BLaER1 (cell line): ENCODE data around the gene SREBF2.

Experiments used
- H3K27ac ChIP-seq: shearing (Covaris generic); formaldehyde crosslinking; 2 replicates; pipeline ENCODE4 v1.8.1; 2022
- H3K27me3 ChIP-seq: shearing (Covaris generic); formaldehyde crosslinking; 2 replicates; pipeline ENCODE4 v1.8.1; 2022
- H3K36me3 ChIP-seq: shearing (Covaris generic); formaldehyde crosslinking; 2 replicates; pipeline ENCODE4 v1.8.1; 2022
- H3K4me1 ChIP-seq: shearing (Covaris generic); formaldehyde crosslinking; 2 replicates; pipeline ENCODE4 v1.8.1; 2022
- H3K4me2 ChIP-seq: shearing (Covaris generic); formaldehyde crosslinking; 2 replicates; pipeline ENCODE4 v1.8.1; 2022
- H3K4me3 ChIP-seq: shearing (Covaris generic); formaldehyde crosslinking; 2 replicates; pipeline ENCODE4 v1.8.1; 2022
- H3K9ac ChIP-seq: shearing (Covaris generic); formaldehyde crosslinking; 2 replicates; pipeline ENCODE4 v1.8.1; 2022
- H3K9me3 ChIP-seq: shearing (Covaris generic); formaldehyde crosslinking; 2 replicates; pipeline ENCODE4 v1.8.1; 2022
- H4K20me1 ChIP-seq: shearing (Covaris generic); formaldehyde crosslinking; 2 replicates; pipeline ENCODE4 v1.8.1; 2022
- Cebpa-rat ChIP-seq: shearing (Covaris generic); IDR thresholded peaks from 2 replicates; pipeline ENCODE4 v1.8.1; 2022

The SREBF2 gene

DNA sequence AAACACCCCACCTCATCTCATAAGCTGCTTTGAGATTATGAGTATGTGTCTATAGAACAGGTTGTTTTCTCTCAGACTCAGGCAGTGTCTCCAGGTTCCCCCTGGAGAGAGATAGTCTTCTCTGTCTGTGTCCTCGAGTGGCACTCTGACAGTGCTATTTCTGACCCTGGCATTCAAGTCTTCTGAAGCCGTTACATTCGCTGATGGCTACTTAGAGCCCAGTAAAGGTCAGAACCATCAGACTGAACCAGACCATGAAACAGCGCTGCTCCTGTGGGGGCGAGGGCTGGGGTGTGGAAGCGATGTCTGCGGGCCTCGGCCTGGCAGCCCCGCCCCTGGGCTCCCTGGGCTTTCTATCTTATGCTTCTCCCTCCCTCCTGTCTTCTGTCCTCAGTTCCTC lies 58.5 kb downstream of the SREBF2 start:
- no peaks in the 10 kb centered on the region for H3K9me3 ChIP-seq
- TF ChIP-seq Cebpa-rat, result no peak
- peaks cover 37% of the 10 kb centered on the region for H4K20me1 ChIP-seq
- H3K4me1 ChIP-seq, result no peaks in the 10 kb centered on the region
- H3K9ac ChIP-seq, result no peak overlapping the region
- no peak overlapping the region for H3K4me3 ChIP-seq
- H3K27ac ChIP-seq, result no peak overlapping the region
- H3K36me3 ChIP-seq, result peaks cover 99% of the 10 kb centered on the region
- H3K27me3 ChIP-seq, result no peaks in the 10 kb centered on the region
- no peak overlapping the region for H3K4me2 ChIP-seq

DNA sequence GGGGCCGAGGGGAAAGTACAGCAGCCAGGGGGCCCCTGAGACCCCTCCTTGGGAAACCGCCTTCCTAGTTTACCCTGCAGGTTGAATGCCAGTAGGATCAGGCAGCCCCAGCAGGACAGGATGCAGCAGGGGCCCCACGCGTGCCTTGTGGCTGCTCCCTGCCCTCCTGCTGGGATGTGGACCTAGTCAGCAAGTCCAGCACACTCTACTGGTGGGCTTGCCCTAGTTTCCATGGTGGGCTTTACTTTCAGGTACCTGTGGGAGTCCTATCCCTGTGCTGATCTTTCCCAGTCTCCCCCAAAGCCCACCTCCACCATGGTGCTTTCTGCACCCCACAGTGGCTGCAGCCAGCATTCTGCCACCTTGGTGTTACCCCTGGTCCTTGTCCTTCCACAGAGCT lies 59.8 kb downstream of the SREBF2 start:
- Histone ChIP-seq H3K9ac (no peak overlapping the region), H3K9me3 (no peaks in the 10 kb centered on the region), H3K4me1 (no peaks in the 10 kb centered on the region), H3K36me3 (peaks cover 99% of the 10 kb centered on the region), H3K4me3 (no peak overlapping the region), H3K27ac (no peak overlapping the region), H3K4me2 (no peak overlapping the region), H3K27me3 (no peaks in the 10 kb centered on the region), H4K20me1 (peaks cover 44% of the 10 kb centered on the region)
- TF ChIP-seq Cebpa-rat, result no peak

DNA sequence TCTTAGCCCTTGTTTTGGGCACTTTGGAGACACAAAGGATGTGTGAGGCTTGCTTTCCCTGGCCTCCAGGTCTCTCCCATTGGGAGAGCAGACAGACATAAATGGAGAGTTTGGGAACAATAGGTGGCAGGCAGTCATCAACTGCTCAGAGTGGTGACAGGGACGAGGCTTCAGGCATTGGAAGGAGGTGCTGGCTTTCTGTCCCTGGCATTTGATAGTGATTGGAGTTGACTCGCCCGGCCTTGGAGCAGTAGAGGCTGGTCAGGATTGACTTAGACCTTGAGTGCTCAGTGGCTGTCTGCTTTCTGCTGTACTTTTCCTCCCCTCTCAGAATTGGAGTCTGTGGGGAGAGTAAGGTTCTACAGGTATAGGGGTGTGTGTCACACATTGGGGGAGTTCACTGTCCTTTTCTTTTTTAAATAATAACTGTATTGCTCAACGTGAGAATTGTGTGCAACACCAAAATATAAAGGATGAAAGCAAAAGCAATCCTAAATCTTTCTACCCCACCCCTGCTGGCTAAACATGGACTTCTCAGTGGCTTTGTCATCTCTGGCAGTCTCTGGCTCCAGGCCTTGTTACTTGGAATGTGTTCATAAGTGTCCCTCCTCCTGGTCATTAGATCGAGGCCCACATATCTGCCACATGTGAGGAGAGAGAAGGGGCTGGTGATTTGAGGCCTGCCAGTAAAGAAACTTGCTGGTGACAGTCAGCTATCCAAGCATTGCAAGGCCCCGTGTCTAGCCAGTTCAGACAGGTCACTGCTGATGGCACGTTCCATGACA lies 60.9 kb downstream of the SREBF2 start:
- TF ChIP-seq Cebpa-rat, result no peak
- Histone ChIP-seq H4K20me1 (peaks cover 34% of the 10 kb centered on the region), H3K36me3 (peaks cover 99% of the 10 kb centered on the region), H3K4me3 (no peak overlapping the region), H3K4me2 (no peak overlapping the region), H3K9ac (no peak overlapping the region), H3K27ac (no peak overlapping the region), H3K27me3 (no peaks in the 10 kb centered on the region), H3K9me3 (no peaks in the 10 kb centered on the region), H3K4me1 (no peaks in the 10 kb centered on the region)

DNA sequence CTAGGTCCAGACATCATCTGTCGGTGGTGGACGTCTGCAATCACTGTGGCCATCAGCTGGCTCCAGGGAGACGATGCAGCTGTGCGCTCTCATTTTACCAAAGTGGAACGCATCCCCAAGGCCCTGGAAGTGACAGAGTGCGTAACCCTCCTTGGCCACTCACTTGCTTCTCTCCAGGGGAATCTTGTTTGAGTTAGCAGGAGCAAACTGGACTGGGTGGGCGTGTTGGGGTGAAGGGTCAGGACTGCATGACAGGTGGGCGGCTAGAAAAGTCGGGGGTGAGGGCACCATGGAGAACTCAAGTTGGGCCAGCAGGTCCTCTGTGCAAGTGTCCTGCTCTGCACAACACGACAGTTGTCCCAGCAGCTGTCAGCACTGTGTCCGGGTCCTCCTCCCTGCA lies 65.7 kb downstream of the SREBF2 start:
- TF ChIP-seq Cebpa-rat, result no peak
- peaks cover 100% of the 10 kb centered on the region for H3K36me3 ChIP-seq
- no peak overlapping the region for H3K27ac ChIP-seq

DNA sequence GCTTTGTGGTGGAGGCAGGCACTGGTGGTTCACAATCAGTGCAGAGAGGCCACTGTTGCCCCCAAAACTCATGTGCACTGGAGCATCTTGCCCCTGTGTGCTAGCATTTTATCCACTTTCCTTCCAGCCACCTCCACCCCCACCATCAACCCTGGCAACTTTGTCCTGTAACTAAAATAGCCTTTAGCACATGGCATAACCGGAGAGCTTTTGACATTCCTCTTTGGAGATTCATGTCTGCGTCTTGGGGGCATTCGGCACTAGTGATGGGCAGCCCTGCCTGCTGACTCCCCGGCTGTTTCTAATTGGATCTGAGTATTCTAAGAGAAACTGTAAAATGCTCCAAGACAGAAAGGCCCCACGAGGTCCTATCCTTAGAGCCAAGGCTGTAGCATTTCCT lies 66.2 kb downstream of the SREBF2 start:
- Histone ChIP-seq H3K4me2 (no peak overlapping the region), H3K27ac (no peak overlapping the region), H3K4me1 (no peaks in the 10 kb centered on the region), H3K9ac (no peak overlapping the region), H3K36me3 (peaks cover 100% of the 10 kb centered on the region), H3K4me3 (no peak overlapping the region), H3K9me3 (no peaks in the 10 kb centered on the region), H4K20me1 (peaks cover 57% of the 10 kb centered on the region), H3K27me3 (no peaks in the 10 kb centered on the region)
- TF ChIP-seq Cebpa-rat, result no peak

More for the DNA sequence above, 65.7 kb downstream of the SREBF2 start:
- Histone ChIP-seq H3K9me3 (no peaks in the 10 kb centered on the region), H3K9ac (no peak overlapping the region), H3K4me2 (no peak overlapping the region), H4K20me1 (peaks cover 52% of the 10 kb centered on the region), H3K27me3 (no peaks in the 10 kb centered on the region), H3K4me1 (no peaks in the 10 kb centered on the region), H3K4me3 (no peak overlapping the region)

DNA sequence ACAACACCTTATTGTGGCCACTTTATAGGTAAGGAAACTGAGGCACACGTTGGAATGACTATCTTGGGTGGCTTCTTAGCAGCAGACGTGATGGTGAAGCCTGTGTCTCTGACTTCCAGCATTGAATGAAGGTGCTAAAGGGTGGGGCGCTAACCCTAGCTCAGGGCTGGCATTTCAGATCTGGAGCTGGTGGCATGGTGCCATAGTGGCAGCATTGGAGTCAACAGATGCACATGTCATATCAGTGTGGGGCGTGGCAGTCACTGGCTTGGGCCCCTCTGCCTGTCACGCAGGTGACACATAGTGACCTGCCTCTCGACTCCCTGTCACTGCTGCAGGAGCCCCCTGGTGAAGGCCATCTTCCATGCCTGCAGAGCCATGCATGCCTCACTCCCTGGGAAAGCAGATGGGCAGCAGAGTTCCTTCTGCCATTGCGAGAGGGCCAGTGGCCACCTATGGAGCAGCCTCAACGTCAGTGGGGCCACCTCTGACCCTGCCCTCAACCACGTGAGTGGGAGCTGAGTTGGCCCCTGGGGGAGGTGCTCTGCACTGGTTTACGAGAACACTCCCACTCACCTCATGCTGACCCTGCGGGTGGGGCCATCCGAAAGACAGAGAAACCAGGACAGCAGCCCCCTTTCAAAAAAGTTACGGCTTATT lies 67.2 kb downstream of the SREBF2 start:
- no peaks in the 10 kb centered on the region for H3K27me3 ChIP-seq
- H3K4me2 ChIP-seq, result no peak overlapping the region
- no peak overlapping the region for H3K27ac ChIP-seq
- H3K9ac ChIP-seq, result no peak overlapping the region
- no peaks in the 10 kb centered on the region for H3K9me3 ChIP-seq
- H3K36me3 ChIP-seq, result peaks cover 100% of the 10 kb centered on the region
- peaks cover 67% of the 10 kb centered on the region for H4K20me1 ChIP-seq
- no peaks in the 10 kb centered on the region for H3K4me1 ChIP-seq
- H3K4me3 ChIP-seq, result no peak overlapping the region
- no peak for TF ChIP-seq Cebpa-rat

DNA sequence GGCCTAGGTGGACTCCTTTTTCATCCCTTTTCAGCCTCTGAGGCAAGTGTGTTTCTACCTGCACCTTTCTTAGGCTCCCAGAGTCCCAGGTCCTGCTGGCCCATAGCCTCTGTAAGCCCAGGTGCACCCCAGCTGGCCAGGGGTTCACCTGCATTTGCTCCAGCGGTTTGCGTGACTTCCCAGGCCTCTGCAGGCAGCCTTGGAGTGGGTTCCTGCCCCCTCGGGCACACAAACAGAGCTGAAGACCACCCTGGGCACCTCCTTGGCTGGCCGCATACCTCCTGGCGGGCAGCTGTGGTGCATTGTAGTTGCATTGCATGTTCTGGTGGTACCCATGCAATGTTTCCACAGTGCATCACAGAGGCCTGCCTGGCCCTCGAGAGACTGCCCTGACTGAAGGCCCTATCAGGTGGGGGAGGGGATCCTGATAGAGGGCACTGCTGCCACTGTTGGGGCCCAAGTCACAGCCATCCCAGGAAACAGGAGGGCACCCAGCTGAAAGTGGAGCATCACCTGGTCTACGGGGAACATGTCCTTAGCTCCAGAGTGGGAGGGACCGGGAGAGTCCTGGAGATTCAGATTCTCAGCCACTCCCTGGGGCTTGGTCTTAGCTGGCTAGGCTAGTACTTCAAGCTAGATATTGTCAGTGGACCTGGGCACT lies 67.9 kb downstream of the SREBF2 start:
- no peak overlapping the region for H3K4me3 ChIP-seq
- H3K4me2 ChIP-seq, result no peak overlapping the region
- H4K20me1 ChIP-seq, result peaks cover 74% of the 10 kb centered on the region
- H3K4me1 ChIP-seq, result no peaks in the 10 kb centered on the region
- H3K27ac ChIP-seq, result no peak overlapping the region
- H3K9ac ChIP-seq, result no peak overlapping the region
- TF ChIP-seq Cebpa-rat, result no peak
- no peaks in the 10 kb centered on the region for H3K9me3 ChIP-seq
- H3K36me3 ChIP-seq, result peaks cover 100% of the 10 kb centered on the region
- H3K27me3 ChIP-seq, result no peaks in the 10 kb centered on the region

DNA sequence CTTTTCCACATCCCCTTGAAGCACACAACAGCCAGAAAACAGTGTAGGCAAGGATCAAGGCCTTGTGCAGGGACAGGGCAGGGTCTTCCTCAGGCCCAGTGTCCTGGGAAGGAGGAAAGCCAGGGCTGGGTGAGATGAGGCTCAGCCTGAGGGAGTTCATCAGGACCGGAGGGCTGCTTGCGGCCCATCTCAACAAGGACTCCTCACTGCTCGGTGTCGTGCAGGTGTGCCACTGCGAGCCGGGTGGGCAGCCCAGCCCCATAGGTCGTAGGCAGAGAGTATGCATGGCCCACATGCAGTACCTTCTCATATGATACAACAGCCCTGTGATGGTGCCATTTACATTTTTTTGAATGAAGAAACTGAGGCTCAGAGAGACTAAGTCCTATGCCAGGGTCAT lies 69.1 kb downstream of the SREBF2 start:
- H3K9ac ChIP-seq, result no peak overlapping the region
- no peaks in the 10 kb centered on the region for H3K9me3 ChIP-seq
- H3K27me3 ChIP-seq, result no peaks in the 10 kb centered on the region
- H3K36me3 ChIP-seq, result peaks cover 99% of the 10 kb centered on the region
- no peak overlapping the region for H3K4me2 ChIP-seq
- peaks cover 78% of the 10 kb centered on the region for H4K20me1 ChIP-seq
- H3K4me1 ChIP-seq, result no peaks in the 10 kb centered on the region
- TF ChIP-seq Cebpa-rat, result no peak
- no peak overlapping the region for H3K27ac ChIP-seq
- H3K4me3 ChIP-seq, result no peak overlapping the region

DNA sequence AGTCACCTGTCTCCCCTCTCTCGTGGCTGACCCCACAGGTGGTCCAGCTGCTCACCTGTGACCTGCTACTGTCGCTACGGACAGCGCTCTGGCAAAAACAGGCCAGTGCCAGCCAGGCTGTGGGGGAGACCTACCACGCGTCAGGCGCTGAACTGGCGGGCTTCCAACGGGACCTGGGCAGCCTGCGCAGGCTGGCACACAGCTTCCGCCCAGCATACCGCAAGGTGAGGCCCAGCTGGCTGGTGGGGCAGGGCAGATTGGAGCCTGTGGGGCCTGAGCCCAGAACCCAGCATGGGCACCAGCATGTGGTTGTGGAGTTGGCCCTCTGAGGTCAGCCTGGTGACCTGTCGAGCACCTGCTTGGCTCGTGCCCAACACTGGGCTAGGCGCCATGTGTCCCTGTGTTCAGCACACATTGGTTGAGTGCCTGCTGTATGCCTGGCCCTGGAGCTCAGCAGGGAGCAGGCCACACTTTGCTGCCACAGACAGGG lies 70.1 kb downstream of the SREBF2 start:
- H3K27ac ChIP-seq, result no peak overlapping the region
- H3K4me3 ChIP-seq, result no peak overlapping the region
- TF ChIP-seq Cebpa-rat, result no peak
- H3K4me1 ChIP-seq, result peaks cover 8% of the 10 kb centered on the region
- H4K20me1 ChIP-seq, result peaks cover 81% of the 10 kb centered on the region
- no peaks in the 10 kb centered on the region for H3K9me3 ChIP-seq
- no peak overlapping the region for H3K9ac ChIP-seq
- peaks cover 8% of the 10 kb centered on the region; the same call in 1 of the 2 replicates for H3K27me3 ChIP-seq
- H3K36me3 ChIP-seq, result peaks cover 99% of the 10 kb centered on the region
- no peak overlapping the region for H3K4me2 ChIP-seq
